WI38 (cell line): ENCODE data around the gene UPK2.

Experiments used
- H3K4me3 ChIP-seq: 2 replicates; pipeline ENCODE4 v1.5.1; 2011; ENCODE audit warnings: low read depth, mild to moderate bottlenecking, control low read depth, low read length
- CTCF ChIP-seq: IDR thresholded peaks from 2 replicates; pipeline ENCODE4 v1.5.1; 2012; ENCODE audit warnings: low read depth, mild to moderate bottlenecking, control low read depth, low read length

The UPK2 gene

GRCh38 chr11:119006656-119007055, 50.6 kb downstream of the UPK2 start:
- TF ChIP-seq CTCF, result no peak
- H3K4me3 ChIP-seq, result no peak overlapping the region
